ENCODE data around the gene NHSL2.

Gene NHSL2

DNA sequence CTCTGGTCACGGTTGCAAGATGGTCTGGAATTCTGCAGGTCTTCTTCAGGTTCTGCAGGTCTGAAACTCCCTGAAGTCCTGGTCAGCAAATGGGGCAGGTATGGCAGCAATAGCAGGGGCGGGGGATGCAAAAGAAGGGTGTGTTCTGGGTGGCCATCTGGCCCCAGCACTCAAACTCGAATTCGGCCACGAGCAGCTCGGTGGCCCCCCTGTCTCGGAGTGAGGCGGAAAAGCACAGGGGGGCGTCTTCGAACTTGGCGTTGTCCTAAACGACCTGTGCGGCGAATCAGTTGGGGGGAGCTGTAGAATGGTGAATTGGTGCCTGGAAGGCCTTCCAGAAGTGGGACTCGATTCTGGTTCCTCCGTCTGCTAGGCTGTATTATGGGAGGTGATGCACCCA is 219.0 kb downstream of the NHSL2 start:
- H3K9me3 ChIP-seq, result no peaks in the 10 kb centered on the region
- H3K27me3 ChIP-seq, result peaks cover 27% of the 10 kb centered on the region
- peaks cover 53% of the 10 kb centered on the region for H3K36me3 ChIP-seq
- TF ChIP-seq, protein P1, sequence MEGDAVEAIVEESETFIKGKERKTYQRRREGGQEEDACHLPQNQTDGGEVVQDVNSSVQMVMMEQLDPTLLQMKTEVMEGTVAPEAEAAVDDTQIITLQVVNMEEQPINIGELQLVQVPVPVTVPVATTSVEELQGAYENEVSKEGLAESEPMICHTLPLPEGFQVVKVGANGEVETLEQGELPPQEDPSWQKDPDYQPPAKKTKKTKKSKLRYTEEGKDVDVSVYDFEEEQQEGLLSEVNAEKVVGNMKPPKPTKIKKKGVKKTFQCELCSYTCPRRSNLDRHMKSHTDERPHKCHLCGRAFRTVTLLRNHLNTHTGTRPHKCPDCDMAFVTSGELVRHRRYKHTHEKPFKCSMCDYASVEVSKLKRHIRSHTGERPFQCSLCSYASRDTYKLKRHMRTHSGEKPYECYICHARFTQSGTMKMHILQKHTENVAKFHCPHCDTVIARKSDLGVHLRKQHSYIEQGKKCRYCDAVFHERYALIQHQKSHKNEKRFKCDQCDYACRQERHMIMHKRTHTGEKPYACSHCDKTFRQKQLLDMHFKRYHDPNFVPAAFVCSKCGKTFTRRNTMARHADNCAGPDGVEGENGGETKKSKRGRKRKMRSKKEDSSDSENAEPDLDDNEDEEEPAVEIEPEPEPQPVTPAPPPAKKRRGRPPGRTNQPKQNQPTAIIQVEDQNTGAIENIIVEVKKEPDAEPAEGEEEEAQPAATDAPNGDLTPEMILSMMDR (IDR thresholded peaks at IDR 0.05), result no peak
- H3K4me3 ChIP-seq (ENCODE audit: low read depth in 1 of 2, low read length in 1 of 2), result no peak overlapping the region
- H3K4me1 ChIP-seq (ENCODE audit: control insufficient read depth in 1 of 2, insufficient read depth in 1 of 2, low read depth in 1 of 2, low read length in 1 of 2), result peaks cover 42 to 44% of the 10 kb centered on the region in 2 experiments
- H3K27ac ChIP-seq, result no peak overlapping the region

- peaks cover 59% of the 10 kb centered on the region for H3K36me3 ChIP-seq
- peaks cover 27% of the 10 kb centered on the region for H3K27me3 ChIP-seq
- no peak overlapping the region for H3K4me3 ChIP-seq (ENCODE audit: low read depth in 1 of 2, low read length in 1 of 2)
- no peak overlapping the region for H3K27ac ChIP-seq
- TF ChIP-seq, protein P1 (IDR thresholded peaks at IDR 0.05), result no peak
- peaks cover 36 to 38% of the 10 kb centered on the region in 2 experiments for H3K4me1 ChIP-seq (ENCODE audit: control insufficient read depth in 1 of 2, insufficient read depth in 1 of 2, low read depth in 1 of 2, low read length in 1 of 2)
- no peaks in the 10 kb centered on the region for H3K9me3 ChIP-seq
Observed at GRCh38 chrX:72130156-72130761, 219.6 kb downstream of the NHSL2 start.

GRCh38 chrX:72130762-72131250 is 220.2 kb downstream of the NHSL2 start:
- Histone ChIP-seq H3K27me3 (peaks cover 27% of the 10 kb centered on the region), H3K27ac (no peak overlapping the region), H3K36me3 (peaks cover 65% of the 10 kb centered on the region), H3K4me3 (ENCODE audit: low read depth in 1 of 2, low read length in 1 of 2) (peak overlapping the region in 1 of 2 experiments; percentile 36), H3K9me3 (no peaks in the 10 kb centered on the region), H3K4me1 (ENCODE audit: control insufficient read depth in 1 of 2, insufficient read depth in 1 of 2, low read depth in 1 of 2, low read length in 1 of 2) (peaks cover 31 to 33% of the 10 kb centered on the region in 2 experiments)
- TF ChIP-seq, protein P1 (IDR thresholded peaks at IDR 0.05), result no peak

DNA sequence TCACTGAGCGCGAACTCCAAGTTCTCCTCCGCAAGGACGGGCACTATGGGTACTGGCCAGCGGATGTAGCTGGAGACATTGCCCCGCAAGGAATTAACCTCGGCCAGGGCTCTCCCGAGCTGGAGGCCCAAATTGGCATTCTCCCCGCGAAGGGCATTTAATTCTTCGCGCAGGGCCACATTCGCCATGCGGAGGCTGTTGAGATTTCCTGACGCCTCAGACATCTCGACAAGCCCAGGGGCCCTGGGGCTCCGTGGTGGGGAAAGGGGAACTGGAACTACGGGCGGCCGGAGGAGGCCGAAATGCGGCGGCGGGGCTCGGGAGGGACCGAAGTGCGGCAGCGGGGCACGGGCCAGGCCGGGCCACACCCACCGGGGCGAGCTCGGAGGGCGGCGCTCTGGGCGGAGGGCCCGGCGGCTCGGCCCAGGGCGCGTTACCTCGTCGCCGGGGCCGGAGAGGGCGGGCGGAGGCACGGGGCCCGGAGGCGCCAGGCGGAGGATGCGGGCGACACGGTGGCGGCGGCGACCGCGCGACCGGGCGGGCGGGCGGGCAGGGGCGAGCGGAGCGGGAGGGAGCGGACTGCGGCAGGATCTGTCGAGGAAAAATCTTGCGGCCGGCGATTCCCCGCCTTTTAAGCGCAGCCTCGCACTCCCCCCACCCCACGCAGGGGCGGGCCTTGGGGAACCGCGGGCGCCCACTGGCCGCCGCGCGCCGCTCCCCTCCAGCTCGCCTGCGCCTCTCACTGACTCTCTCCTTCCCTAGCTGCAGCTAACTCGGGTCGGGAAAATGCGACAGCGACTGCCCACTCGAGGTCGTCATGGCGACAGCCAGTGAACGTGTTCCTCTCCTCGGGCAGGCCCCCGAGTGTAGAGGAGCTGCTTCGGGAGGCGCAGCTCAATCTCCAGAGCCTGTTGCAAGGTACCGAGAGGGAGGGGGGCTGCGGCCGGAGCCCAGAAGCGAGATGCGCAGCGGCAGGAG is 221.0 kb downstream of the NHSL2 start, which contains the start of gene RTL5:
TSS of gene RTL5 (minus strand) at position 599 of the 978 bp plus-strand sequence.
- H3K27ac ChIP-seq, result peak within 1 kb of the TSS; percentile 8

GRCh38 chrX:72132456-72132855 is 221.8 kb downstream of the NHSL2 start:
- H3K27ac ChIP-seq, result no peak overlapping the region
- peaks cover 27% of the 10 kb centered on the region for H3K27me3 ChIP-seq
- no peaks in the 10 kb centered on the region for H3K9me3 ChIP-seq
- H3K36me3 ChIP-seq, result peaks cover 81% of the 10 kb centered on the region
- TF ChIP-seq, protein P1 (IDR thresholded peaks at IDR 0.05), result no peak
- peaks cover 14 to 17% of the 10 kb centered on the region in 2 experiments for H3K4me1 ChIP-seq (ENCODE audit: control insufficient read depth in 1 of 2, insufficient read depth in 1 of 2, low read depth in 1 of 2, low read length in 1 of 2)
- H3K4me3 ChIP-seq (ENCODE audit: low read depth in 1 of 2, low read length in 1 of 2), result no peak overlapping the region

More for the DNA sequence above, 221.0 kb downstream of the NHSL2 start, which contains the start of gene RTL5:
- no peaks in the 10 kb centered on the region for H3K9me3 ChIP-seq
- H3K4me3 ChIP-seq (ENCODE audit: low read depth in 1 of 2, low read length in 1 of 2), result peak within 1 kb of the TSS; percentile 35 to 50
- peaks cover 73% of the 10 kb centered on the region for H3K36me3 ChIP-seq
- peaks cover 23 to 25% of the 10 kb centered on the region in 2 experiments for H3K4me1 ChIP-seq (ENCODE audit: control insufficient read depth in 1 of 2, insufficient read depth in 1 of 2, low read depth in 1 of 2, low read length in 1 of 2)
- TF ChIP-seq, protein P1 (IDR thresholded peaks at IDR 0.05), result no peak
- H3K27me3 ChIP-seq, result peaks cover 27% of the 10 kb centered on the region

Data from neutrophil (primary cell).